Muscle layer of duodenum (tissue), 2 donors: ENCODE results near the gene FXYD4.
"Not testable (repeated sequence)": the region's sequence is repeated elsewhere in the genome, so short reads cannot be mapped to it uniquely, and the experiment has no call there.

Experiments
- H3K27ac ChIP-seq: one replicate; pipeline ENCODE4 v1.7.0; 2013; ENCODE audit warnings: mild to moderate bottlenecking, low read length
- H3K27me3 ChIP-seq: one replicate; pipeline ENCODE4 v1.7.0; 2013; ENCODE audit warnings: low read depth, mild to moderate bottlenecking, control low read depth, low read length
- H3K36me3 ChIP-seq, 2 donors: one replicate each; pipeline ENCODE4 v1.7.0; 2013; ENCODE audit warnings: low read length in 2 of 2, control low read depth in 1 of 2, mild to moderate bottlenecking in 1 of 2; ENCODE audit not compliant: insufficient read depth in 2 of 2, control insufficient read depth in 1 of 2
- H3K4me1 ChIP-seq, 2 donors: one replicate each; pipeline ENCODE4 v1.7.0; 2013; ENCODE audit warnings: low read length in 2 of 2, mild to moderate bottlenecking in 2 of 2, control low read depth in 1 of 2, moderate library complexity in 1 of 2; ENCODE audit not compliant: insufficient read depth in 2 of 2, control insufficient read depth in 1 of 2
- H3K4me3 ChIP-seq, 2 donors: one replicate each; pipeline ENCODE4 v1.7.0; 2013; ENCODE audit warnings: low read length in 2 of 2, low read depth in 1 of 2, mild to moderate bottlenecking in 1 of 2
- H3K9me3 ChIP-seq, 2 donors: one replicate each; pipeline ENCODE4 v1.7.0; 2013; ENCODE audit warnings: low read length in 2 of 2, control low read depth in 1 of 2, mild to moderate bottlenecking in 1 of 2; ENCODE audit not compliant: control insufficient read depth in 1 of 2
- donor health status: healthy.

The FXYD4 gene

GRCh38 chr10:43409385-43410109 is 38.1 kb downstream of the FXYD4 start:
- H3K4me3 ChIP-seq, result peak overlapping the region; percentile 64 to 86
- H3K27ac ChIP-seq, result peak overlapping the region; percentile 97
- H3K27me3 ChIP-seq, result no peaks in the 10 kb centered on the region
- no peaks in the 10 kb centered on the region for H3K9me3 ChIP-seq
- peaks cover 6 to 20% of the 10 kb centered on the region in 2 donors for H3K4me1 ChIP-seq
- H3K36me3 ChIP-seq, result peaks cover 0 to 5% of the 10 kb centered on the region in 2 donors

GRCh38 chr10:43410345-43410744 is 38.9 kb downstream of the FXYD4 start:
- H3K27ac ChIP-seq, result peak overlapping the region; percentile 97
- peak overlapping the region in 1 of 2 donors; percentile 30 for H3K4me3 ChIP-seq
- peaks cover 6 to 14% of the 10 kb centered on the region in 2 donors for H3K4me1 ChIP-seq
- no peaks in the 10 kb centered on the region for H3K9me3 ChIP-seq
- H3K27me3 ChIP-seq, result no peaks in the 10 kb centered on the region
- H3K36me3 ChIP-seq, result peaks cover 0 to 5% of the 10 kb centered on the region in 2 donors

- Histone ChIP-seq H3K36me3 (peaks cover 0 to 5% of the 10 kb centered on the region in 2 donors), H3K27me3 (no peaks in the 10 kb centered on the region), H3K4me3 (no peak overlapping the region), H3K9me3 (no peaks in the 10 kb centered on the region), H3K4me1 (peaks cover 0 to 4% of the 10 kb centered on the region in 2 donors), H3K27ac (no peak overlapping the region)
Observed at GRCh38 chr10:43411536-43411935, 40.1 kb downstream of the FXYD4 start.

GRCh38 chr10:43415544-43415943 is 44.1 kb downstream of the FXYD4 start:
- Histone ChIP-seq H3K4me3 (no peak overlapping the region), H3K9me3 (no peaks in the 10 kb centered on the region), H3K27ac (no peak overlapping the region), H3K4me1 (peaks cover 0 to 3% of the 10 kb centered on the region in 2 donors), H3K27me3 (no peaks in the 10 kb centered on the region), H3K36me3 (no peaks in the 10 kb centered on the region)

- peaks cover 0 to 6% of the 10 kb centered on the region in 2 donors for H3K4me1 ChIP-seq
- H3K4me3 ChIP-seq, result no peak overlapping the region
- no peaks in the 10 kb centered on the region for H3K36me3 ChIP-seq
- H3K27me3 ChIP-seq, result no peaks in the 10 kb centered on the region
- H3K27ac ChIP-seq, result no peak overlapping the region
- no peaks in the 10 kb centered on the region for H3K9me3 ChIP-seq
Observed at GRCh38 chr10:43417950-43418768, 46.7 kb downstream of the FXYD4 start.

GRCh38 chr10:43419997-43420368 is 48.5 kb downstream of the FXYD4 start:
- peak overlapping the region; percentile 69 to 73 for H3K4me3 ChIP-seq
- peak overlapping the region; percentile 97 for H3K27ac ChIP-seq
- H3K4me1 ChIP-seq, result peaks cover 0 to 6% of the 10 kb centered on the region in 2 donors
- no peaks in the 10 kb centered on the region for H3K9me3 ChIP-seq
- no peaks in the 10 kb centered on the region for H3K27me3 ChIP-seq
- no peaks in the 10 kb centered on the region for H3K36me3 ChIP-seq

GRCh38 chr10:43420369-43421200 is 49.1 kb downstream of the FXYD4 start:
- H3K4me1 ChIP-seq, result peaks cover 0 to 6% of the 10 kb centered on the region in 2 donors
- peak overlapping the region; percentile 69 to 73 for H3K4me3 ChIP-seq
- H3K27ac ChIP-seq, result peak overlapping the region; percentile 97
- no peaks in the 10 kb centered on the region for H3K9me3 ChIP-seq
- H3K27me3 ChIP-seq, result no peaks in the 10 kb centered on the region
- no peaks in the 10 kb centered on the region for H3K36me3 ChIP-seq

GRCh38 chr10:43421201-43421507 is 49.7 kb downstream of the FXYD4 start:
- H3K4me3 ChIP-seq, result peak overlapping the region; percentile 63 to 69
- no peaks in the 10 kb centered on the region for H3K27me3 ChIP-seq
- no peaks in the 10 kb centered on the region for H3K9me3 ChIP-seq

GRCh38 chr10:43421519-43421918 is 50.1 kb downstream of the FXYD4 start:
- H3K36me3 ChIP-seq, result no peaks in the 10 kb centered on the region

More at GRCh38 chr10:43421201-43421507, 49.7 kb downstream of the FXYD4 start:
- peaks cover 0 to 6% of the 10 kb centered on the region in 2 donors for H3K4me1 ChIP-seq
- H3K36me3 ChIP-seq, result no peaks in the 10 kb centered on the region
- H3K27ac ChIP-seq, result peak overlapping the region; percentile 97

GRCh38 chr10:43421944-43422343 is 50.5 kb downstream of the FXYD4 start:
- H3K27me3 ChIP-seq, H3K4me3 ChIP-seq, H3K4me1 ChIP-seq, H3K9me3 ChIP-seq, H3K36me3 ChIP-seq: not testable (repeated sequence)
- peak overlapping the region; percentile 97 for H3K27ac ChIP-seq

More at GRCh38 chr10:43421519-43421918, 50.1 kb downstream of the FXYD4 start:
- no peaks in the 10 kb centered on the region for H3K9me3 ChIP-seq
- no peak overlapping the region for H3K4me3 ChIP-seq
- H3K4me1 ChIP-seq, result peaks cover 0 to 6% of the 10 kb centered on the region in 2 donors
- peak overlapping the region; percentile 97 for H3K27ac ChIP-seq
- H3K27me3 ChIP-seq, result no peaks in the 10 kb centered on the region

- Histone ChIP-seq H3K9me3 (no peaks in the 10 kb centered on the region), H3K4me3 (no peak overlapping the region), H3K27me3 (no peaks in the 10 kb centered on the region), H3K36me3 (no peaks in the 10 kb centered on the region), H3K4me1 (peaks cover 0 to 3% of the 10 kb centered on the region in 2 donors), H3K27ac (no peak overlapping the region)
Observed at GRCh38 chr10:43424416-43424815, 53.0 kb downstream of the FXYD4 start.
